Ovary (tissue), 3 donors: ENCODE measurements around the gene C10orf62.

Experiments used
- CTCF ChIP-seq, 3 donors: fragments of 450-650 bp in 2 of 3; fragments of 200-600 bp in 1 of 3; IDR thresholded peaks; one replicate each; pipeline versions ENCODE4 v1.5.1 to v1.8.0; 2016 to 2022; ENCODE audit warnings: antibody characterized with exemption in 3 of 3, mild to moderate bottlenecking in 1 of 3
- POLR2A ChIP-seq: fragments of 450-650 bp; IDR thresholded peaks from one replicate; pipeline ENCODE4 v1.6.1; 2017; ENCODE audit warnings: antibody characterized with exemption, mild to moderate bottlenecking, moderate library complexity
- donor health status: DM: no; HTN: no; CAD: no.

DNA sequence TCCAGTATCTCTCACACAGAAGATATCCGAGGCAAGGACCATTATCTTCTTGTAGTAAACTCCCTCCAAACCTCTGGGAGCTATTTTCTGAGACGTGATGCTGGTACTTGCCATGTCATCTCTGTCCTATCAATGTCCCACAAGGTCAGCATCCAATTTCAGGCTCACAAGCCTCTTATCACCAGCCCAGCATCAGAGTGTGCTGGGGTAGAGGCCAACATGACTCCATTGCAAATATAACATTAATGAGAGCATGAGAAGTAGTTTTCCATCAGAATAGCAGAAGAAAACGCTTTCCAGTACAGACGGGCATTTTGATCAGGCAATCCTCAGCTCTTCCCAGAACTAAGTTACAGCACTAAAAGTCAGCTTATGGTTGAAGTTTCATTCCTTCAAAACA lies 38.2 kb downstream of the C10orf62 start:
- TF ChIP-seq CTCF (IDR thresholded peaks at IDR 0.05) (no peak), POLR2A (no peak)
